Measurements from ENCODE around the gene STAT3.
"Not testable (repeated sequence)": the region's sequence is repeated elsewhere in the genome, so short reads cannot be mapped to it uniquely, and the experiment has no call there.

STAT3 gene

DNA sequence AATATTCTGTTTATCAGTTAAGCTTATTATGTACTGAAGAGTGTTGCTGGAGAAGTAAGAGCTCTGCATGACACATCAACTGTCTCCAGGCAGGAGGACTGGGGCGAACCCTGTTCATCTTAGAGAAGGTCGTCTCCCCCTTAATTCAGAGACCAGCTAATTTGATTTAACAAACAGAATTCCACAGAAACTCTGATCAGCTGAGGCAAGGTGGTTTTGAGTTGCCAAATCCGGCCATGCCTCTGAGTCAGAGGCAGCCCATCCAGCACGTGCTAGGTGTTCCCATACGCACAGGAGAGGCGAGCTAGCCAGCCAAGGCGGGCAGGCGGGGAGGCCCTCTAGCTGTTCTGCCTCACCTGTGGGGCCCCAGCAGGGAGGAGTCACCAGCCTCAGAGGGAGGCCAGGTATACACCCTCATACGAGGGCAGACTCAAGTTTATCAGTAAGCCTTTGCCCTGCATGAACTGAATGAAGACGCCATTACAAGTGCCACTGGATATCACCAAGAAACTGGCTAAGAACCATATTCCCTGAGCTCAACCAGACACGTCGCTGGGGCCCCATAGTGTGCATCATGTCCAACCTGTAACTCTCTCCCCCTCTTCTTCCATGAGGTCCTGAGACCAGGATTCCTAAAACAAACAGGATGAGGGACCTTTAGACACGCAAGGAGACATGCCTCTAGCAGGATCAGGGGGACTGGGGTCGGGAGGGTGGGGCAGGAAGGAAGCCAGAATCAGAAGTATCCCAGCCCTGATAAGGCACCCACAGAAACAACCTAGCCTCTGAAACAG, 74.3 kb downstream of the STAT3 start:
- peak; percentile 69 for DNase-seq (ENCODE audit: low read depth)

- DNase-seq (ENCODE audit: low read depth), result no peak
Observed at GRCh38 chr17:42313389-42313772, 74.9 kb downstream of the STAT3 start.

DNA sequence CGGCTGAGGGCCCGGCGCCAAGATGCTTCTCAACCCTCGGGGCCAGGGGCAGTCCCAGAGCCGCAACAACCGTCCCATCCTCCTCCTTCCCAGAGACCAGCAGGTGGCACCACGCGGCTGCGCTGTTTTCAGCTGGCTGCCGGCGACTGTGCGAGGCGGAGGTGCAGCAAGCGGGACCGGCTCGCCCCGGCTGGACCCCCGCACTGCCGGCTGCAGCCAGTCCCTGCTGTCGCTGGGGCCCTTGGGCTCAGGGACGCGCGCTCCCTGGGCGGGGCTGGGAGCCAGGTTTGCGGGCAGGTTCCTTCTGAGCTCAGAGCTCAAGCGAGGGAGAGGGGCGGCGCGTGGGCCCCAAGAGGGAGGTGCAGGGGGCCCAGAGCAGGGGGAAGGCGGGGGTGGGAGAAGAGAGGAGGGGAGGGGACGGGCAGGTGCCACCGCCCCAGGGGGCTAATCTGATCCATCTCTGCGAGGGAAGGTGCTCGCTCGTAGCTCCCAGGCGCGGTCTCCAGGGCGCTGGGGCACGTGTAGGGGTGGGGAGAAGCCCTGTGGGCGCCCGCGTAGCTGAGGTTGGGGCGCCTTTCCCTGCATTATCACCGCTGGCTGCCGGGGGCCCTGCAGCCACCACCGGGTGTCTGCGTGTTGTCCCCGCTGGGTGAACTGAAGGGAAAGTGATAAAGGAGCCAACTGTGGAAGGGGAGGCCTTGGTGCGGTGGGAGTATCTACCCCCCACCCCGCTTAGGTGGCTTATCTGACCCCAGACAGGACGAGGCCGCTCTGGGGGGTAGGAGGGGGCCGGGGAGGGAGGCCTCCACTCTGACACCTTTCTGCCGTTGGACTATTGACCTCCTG, 75.7 kb downstream of the STAT3 start:
- peak; percentile 79 for DNase-seq (ENCODE audit: low read depth)

GRCh38 chr17:42312035-42312284, 76.3 kb downstream of the STAT3 start:
- DNase-seq (ENCODE audit: low read depth), result no peak

- peak; percentile 98 for DNase-seq (ENCODE audit: low read depth)
Observed at GRCh38 chr17:42311240-42312034, 76.8 kb downstream of the STAT3 start.

GRCh38 chr17:42310787-42311215, 77.4 kb downstream of the STAT3 start:
- DNase-seq (ENCODE audit: low read depth), result no peak

DNA sequence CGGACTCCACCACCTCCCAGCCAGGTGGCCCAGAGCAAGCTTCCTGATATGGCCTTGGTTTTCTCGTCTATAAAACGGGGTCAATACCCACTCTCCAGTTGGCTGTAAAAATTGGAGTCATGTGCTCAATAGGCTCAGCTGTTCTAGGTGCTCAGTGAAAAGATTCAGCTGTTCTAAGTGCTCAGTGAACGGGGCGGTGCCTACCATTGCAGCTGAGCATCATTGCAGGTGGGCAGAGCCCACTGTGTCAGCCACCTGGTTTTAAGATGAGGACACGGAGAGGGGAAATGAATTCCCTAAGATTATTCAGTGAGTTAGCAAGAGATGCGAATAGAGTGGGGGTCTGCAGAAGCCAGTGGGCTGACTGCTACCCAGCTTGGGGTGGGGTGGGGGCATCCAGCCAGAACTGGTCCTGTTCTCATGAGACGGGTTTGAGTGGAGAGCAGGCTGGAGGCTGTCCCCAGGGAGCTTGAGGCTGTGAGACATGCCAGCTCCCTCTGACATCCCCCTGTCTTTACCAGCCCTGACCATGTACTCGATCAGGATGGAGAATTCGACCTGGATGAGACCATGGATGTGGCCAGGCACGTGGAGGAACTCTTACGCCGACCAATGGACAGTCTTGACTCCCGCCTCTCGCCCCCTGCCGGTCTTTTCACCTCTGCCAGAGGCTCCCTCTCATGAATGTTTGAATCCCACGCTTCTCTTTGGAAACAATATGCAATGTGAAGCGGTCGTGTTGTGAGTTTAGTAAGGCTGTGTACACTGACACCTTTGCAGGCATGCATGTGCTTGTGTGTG, 78.1 kb downstream of the STAT3 start:
- peak; percentile 45 for DNase-seq (ENCODE audit: low read depth)

DNA sequence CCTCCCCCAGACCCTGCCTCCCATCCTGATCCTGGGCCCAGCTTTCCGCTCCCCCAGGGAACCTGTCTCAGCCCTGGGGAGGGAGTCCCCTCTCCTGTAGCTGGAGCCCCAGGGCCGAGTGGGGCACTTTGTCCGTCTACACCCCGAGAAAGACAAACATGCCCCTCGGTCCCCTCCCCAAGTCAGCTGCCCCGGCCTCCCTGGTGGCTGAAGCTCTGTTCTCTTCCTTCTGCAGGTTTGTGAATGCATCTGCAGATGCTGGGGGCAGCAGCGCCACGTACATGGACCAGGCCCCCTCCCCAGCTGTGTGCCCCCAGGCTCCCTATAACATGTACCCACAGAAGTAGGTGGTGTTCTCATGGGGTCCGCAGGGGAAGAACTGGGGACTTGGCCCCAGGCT, 79.1 kb downstream of the STAT3 start:
- no peak for DNase-seq (ENCODE audit: low read depth)

GRCh38 chr17:42308446-42308845, 79.8 kb downstream of the STAT3 start:
- no peak for DNase-seq (ENCODE audit: low read depth)

DNA sequence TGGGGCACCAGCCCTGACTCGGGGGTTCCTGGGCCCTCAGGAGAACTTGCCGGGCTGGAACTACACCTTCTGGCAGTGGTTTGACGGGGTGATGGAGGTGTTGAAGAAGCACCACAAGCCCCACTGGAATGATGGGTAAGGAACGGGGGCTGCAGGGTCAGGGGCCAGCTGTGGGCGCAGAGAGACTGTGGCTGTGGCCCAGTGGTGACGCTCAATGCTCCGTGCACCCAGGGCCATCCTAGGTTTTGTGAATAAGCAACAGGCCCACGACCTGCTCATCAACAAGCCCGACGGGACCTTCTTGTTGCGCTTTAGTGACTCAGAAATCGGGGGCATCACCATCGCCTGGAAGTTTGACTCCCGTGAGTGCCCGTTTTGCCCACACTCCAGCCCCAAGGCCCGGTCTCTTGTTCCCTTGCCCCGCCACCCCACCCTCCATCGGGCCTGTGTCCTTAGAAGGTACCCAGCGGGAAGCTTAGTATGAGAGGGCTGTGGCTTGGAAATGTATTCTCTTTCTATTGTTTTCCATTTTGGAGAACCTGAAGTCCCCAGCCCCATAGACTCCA, 80.8 kb downstream of the STAT3 start:
- DNase-seq (ENCODE audit: low read depth), result no peak

GRCh38 chr17:42306385-42306667, 81.9 kb downstream of the STAT3 start:
- DNase-seq (ENCODE audit: low read depth), result no peak

DNA sequence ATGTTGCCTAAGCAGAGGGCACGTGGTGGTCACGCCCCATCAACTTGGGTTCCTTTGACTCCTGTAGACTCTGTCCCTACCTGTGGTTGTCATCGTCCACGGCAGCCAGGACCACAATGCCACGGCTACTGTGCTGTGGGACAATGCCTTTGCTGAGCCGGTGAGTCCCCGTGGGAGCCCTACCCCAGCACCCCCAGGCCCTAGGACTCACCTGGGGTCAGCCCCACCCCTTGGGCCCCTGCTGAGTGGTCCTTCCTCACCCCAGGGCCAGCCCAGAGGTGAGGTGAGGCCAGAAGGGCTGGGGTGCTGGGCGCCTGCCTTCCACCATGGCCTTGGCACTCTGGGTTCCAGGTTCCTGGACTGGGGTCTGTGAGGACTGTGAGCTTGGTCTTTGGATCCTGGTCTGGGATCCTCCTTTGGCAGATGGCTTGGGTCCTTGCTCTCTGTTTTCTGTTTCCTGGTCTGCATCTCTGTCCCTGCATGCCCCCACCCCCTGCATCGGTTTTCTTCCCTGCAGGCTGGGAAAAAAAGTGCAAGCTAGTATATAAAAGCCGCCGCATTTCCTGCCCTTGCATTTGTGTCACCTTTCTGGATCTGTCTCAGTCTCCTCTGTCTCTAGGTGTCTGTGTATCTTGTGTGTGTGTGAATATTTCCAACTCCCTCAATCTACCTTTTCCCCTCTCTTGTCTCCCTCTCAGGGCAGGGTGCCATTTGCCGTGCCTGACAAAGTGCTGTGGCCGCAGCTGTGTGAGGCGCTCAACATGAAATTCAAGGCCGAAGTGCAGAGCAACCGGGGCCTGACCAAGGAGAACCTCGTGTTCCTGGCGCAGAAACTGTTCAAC, 82.5 kb downstream of the STAT3 start:
- no peak for DNase-seq (ENCODE audit: low read depth)

DNA sequence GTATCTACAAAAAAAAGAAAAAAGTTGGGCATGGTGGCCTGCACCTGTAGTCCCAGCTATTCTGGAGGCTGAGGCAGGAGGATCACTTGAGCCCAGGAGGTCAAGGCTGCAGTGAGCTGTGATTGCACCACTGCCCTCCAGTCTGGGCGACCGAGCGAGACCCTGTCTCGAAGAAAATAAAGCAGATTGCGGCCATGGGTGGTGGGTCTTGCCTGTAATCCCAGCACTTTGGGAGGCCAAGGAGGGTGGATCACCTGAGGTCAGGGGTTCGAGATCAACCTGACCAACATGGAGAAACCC, 83.3 kb downstream of the STAT3 start:
- DNase-seq (ENCODE audit: low read depth), result not testable (repeated sequence)

DNA sequence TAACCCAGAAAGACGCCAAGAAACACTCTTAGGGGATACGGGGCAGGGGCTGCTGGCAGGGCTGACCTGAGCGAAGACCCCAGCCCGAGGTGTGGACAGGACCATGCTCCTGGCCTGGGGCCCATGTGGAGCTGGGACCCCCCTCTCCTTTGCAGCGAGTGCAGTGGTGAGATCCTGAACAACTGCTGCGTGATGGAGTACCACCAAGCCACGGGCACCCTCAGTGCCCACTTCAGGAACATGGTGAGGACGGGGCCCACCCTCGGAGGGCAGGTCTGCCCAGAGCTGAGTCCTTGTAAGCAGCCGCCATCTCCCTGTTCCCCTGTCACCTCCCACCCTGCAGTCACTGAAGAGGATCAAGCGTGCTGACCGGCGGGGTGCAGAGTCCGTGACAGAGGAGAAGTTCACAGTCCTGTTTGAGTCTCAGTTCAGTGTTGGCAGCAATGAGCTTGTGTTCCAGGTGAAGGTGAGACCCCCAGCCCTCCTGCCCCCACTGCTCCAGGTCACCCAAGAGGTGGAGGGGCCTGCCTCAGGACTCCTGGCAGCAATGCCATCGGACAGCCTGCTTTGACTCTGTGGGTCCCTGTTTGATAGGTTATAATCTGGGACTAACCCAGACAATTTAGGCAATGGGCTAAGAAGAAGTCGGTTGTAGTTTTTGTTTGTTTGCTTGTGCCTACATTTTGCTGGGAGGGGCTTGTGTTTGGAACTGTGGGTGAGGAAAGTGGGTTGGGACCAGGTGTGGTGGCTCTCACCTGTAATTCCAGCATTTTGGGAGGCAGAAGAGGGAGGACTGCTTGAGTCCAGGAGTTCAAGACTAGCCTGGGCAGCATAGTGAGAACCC, 83.8 kb downstream of the STAT3 start:
- DNase-seq (ENCODE audit: low read depth), result no peak

DNA sequence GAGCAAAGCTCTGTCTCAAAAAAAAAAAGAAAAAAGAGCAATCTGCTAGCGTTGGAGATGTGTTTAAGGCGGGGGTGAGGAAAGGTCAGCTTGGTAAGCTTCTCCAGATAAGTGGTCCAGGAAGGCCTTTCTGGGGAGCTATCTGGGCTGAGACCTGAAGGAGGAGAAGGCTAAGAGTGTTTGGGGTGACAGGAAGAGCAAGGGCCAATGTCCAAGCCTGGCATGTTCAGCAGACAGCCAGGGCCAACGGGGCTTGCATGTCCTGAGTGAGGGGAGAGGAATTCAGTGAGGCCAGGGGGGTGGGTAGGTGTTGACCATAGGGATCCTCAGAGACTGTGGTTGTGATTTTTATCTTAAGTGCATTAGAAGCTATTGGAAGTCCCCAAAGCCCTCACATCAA, 84.5 kb downstream of the STAT3 start:
- no peak for DNase-seq (ENCODE audit: low read depth)

DNA sequence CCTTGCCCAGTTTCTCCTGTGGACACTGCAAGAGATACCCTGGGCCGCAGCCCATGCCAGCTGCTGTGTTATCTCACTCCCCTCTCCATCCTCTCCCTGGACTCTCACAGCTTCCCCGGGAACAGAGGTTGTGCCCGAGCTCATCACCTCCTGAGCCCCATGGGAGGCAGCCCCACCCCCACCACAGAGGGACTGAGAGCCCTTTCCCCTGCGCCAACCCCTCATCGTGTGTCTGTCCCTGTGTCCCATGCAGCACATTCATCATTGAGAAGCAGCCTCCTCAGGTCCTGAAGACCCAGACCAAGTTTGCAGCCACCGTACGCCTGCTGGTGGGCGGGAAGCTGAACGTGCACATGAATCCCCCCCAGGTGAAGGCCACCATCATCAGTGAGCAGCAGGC, 87.2 kb downstream of the STAT3 start:
- no peak for DNase-seq (ENCODE audit: low read depth)

- not testable (repeated sequence) for DNase-seq (ENCODE audit: low read depth)
Observed at GRCh38 chr17:42299913-42300312, 88.3 kb downstream of the STAT3 start.

DNA sequence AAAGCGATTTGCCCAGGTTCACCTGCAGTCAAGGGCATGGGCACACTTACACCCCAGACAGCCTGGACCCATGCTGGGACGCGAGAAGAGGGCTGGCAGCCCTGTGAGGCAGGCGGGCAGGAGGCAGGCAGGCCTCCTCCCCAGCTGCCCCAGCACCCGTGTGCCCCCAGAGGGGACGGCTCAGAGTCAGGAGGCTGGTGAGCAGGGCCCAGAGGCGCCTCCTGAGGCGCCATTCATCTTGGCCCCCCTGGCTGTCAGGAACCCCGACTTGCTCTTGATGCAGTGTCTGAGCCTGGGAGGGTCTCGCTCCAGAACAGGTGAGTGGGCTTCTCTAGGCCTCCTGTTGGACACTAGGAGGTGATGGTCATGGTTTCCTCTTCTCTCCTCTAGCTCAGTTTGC, 88.9 kb downstream of the STAT3 start:
- DNase-seq (ENCODE audit: low read depth), result not testable (repeated sequence)

- not testable (repeated sequence) for DNase-seq (ENCODE audit: low read depth)
Observed at GRCh38 chr17:42297775-42298174, 90.5 kb downstream of the STAT3 start.

DNA sequence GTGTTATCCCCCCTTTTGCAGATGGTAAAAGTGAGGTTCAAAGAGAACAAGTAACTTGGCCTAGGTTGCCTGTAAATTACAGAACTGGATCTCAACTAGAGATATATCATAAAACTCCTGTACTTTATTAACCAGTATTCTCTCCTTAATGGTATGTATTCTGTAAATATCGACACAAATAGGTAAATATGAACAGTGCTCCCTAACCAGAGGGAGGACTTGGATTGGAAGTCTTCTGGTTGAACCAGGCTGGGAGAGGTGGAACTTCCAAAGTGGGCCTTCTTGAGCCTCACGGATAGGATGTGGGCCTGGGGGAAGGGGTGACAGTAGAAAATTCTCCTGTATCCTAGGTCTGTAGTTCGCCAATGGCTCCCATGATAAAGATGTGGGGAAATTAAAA, 92.2 kb downstream of the STAT3 start:
- no peak for DNase-seq (ENCODE audit: low read depth)

Measured in amniotic epithelial cell (primary cell).